Measurements from ENCODE around the gene ZNRF2. TPM values are rescaled to one million over a fixed set of nuclear protein-coding genes. Genes with fewer than 3 reads are reported as not detected.

Gene ZNRF2
- polyA plus RNA-seq, 1 of the 3 experiments (the other 2 are of a cell fraction) = 4.0 TPM

- Histone ChIP-seq H3K9ac (no peak overlapping the region), H2AFZ (ENCODE audit: low read depth) (no peak overlapping the region), H3K4me1 (ENCODE audit: control insufficient read depth in 1 of 2, insufficient read depth in 2 of 2, low read depth in 1 of 2, low read length in 1 of 2) (peaks cover 0 to 14% of the 10 kb centered on the region in 2 experiments; a peak in 1 of 4 replicates), H3K9me3 (no peaks in the 10 kb centered on the region), H3K27ac (ENCODE audit: low read depth in 2 of 2, low read length in 1 of 2) (no peak overlapping the region), H3K27me3 (ENCODE audit: insufficient read depth) (no peaks in the 10 kb centered on the region), H3K36me3 (replicated peaks in 1 of 2; ENCODE audit: control insufficient read depth in 1 of 2, insufficient read depth in 2 of 2, low read length in 1 of 2) (no peaks in the 10 kb centered on the region), H3K4me2 (no peak overlapping the region), H3F3A (replicated peaks; ENCODE audit: insufficient read depth) (no peaks in the 10 kb centered on the region), H3K9me2 (no peaks in the 10 kb centered on the region), H4K20me1 (ENCODE audit: insufficient read depth) (no peaks in the 10 kb centered on the region), H3K4me3 (ENCODE audit: low read depth in 2 of 2, low read length in 1 of 2) (no peak overlapping the region), H3K79me2 (ENCODE audit: insufficient read depth) (no peaks in the 10 kb centered on the region)
- 57% methylated on average over 2 of the region's 2 CpGs for WGBS (ENCODE audit: low lambda C conversion rate)
- ChIA-PET CTCF (interaction anchor here (0.8 kb wide), 1 partner anchor 22 kb away, joined by 3 read pairs; no protein-coding TSS in a partner anchor), POLR2A (no interaction called here)
- no peak for DNase-seq
- TF ChIP-seq GABPA (IDR thresholded peaks at IDR 0.05; ENCODE audit: low read depth) (no peak), USF1 (IDR thresholded peaks at IDR 0.05; ENCODE audit: borderline replicate concordance, low read depth) (no peak), NRF1 (IDR thresholded peaks at IDR 0.05; ENCODE audit: low read depth, low read length) (no peak), MEF2A (IDR thresholded peaks at IDR 0.05; ENCODE audit: borderline replicate concordance, low read depth) (no peak), USF2 (IDR thresholded peaks at IDR 0.05; ENCODE audit: borderline replicate concordance, low read depth, low read length) (no peak), RXRA (IDR thresholded peaks at IDR 0.05; ENCODE audit: borderline replicate concordance, low read depth) (no peak), RFX5 (IDR thresholded peaks at IDR 0.05; ENCODE audit: low read length) (no peak), FOSL2 (IDR thresholded peaks at IDR 0.05; ENCODE audit: borderline replicate concordance, low read depth) (no peak), SMC3 (IDR thresholded peaks at IDR 0.05; ENCODE audit: low read depth, low read length) (no peak), POLR2AphosphoS5 (IDR thresholded peaks at IDR 0.05; ENCODE audit: low read depth, low read length) (no peak), FOXJ3 (CRISPR knock-in tag; IDR thresholded peaks at IDR 0.05) (no peak), FOXM1 (IDR thresholded peaks at IDR 0.05; ENCODE audit: low read depth) (no peak), EZH2phosphoT487 (IDR thresholded peaks at IDR 0.05; ENCODE audit: borderline replicate concordance, low read depth) (no peak), REST (IDR thresholded peaks at IDR 0.05; ENCODE audit: low read depth, low read length) (no peak), PBX3 (IDR thresholded peaks at IDR 0.05) (no peak)
Measured at GRCh38 chr7:30249986-30250774, 34.2 kb upstream of the ZNRF2 start.
